ENCODE measurements around the gene SNX24. TPM values are rescaled to one million over a fixed set of nuclear protein-coding genes. Genes with fewer than 3 reads are reported as not detected.

Gene SNX24
- total and polyA plus RNA-seq, 2 experiments from 2014 or later, result 18.0 to 27.5 TPM

- no peaks in the 10 kb centered on the region for H3K9me2 ChIP-seq (ENCODE audit: insufficient read depth)
- peak overlapping the region; percentile 84 for H3K4me3 Mint-ChIP-seq
- no peaks in the 10 kb centered on the region for H3K9me3 Mint-ChIP-seq
- H3K4me2 ChIP-seq, result peak overlapping the region; percentile 97
- H3K27ac ChIP-seq (ENCODE audit: low read depth), result no peak overlapping the region
- H3K79me2 ChIP-seq (replicated peaks; ENCODE audit: insufficient read depth), result no peaks in the 10 kb centered on the region
- ATAC-seq, result peak; percentile 40
- no peak; the same call in 1 of the 2 replicates for TF ChIP-seq POLR2AphosphoS5 (IDR thresholded peaks at IDR 0.05; ENCODE audit: low read depth)
- peak; percentile 46; the same call in 1 of the 2 replicates for TF ChIP-seq CREB1 (CRISPR knock-in tag; IDR thresholded peaks at IDR 0.05; ENCODE audit: low read depth)
- peaks cover 42% of the 10 kb centered on the region for H3K27me3 Mint-ChIP-seq (ENCODE audit: insufficient read depth, low read depth, poor library complexity)
- H3K27ac Mint-ChIP-seq, result no peak overlapping the region
- peaks cover 32% of the 10 kb centered on the region for H3K4me1 Mint-ChIP-seq
- H3K4me3 ChIP-seq, result peak overlapping the region; percentile 85
- peak overlapping the region; percentile 92 for H2AFZ ChIP-seq
- H3F3A ChIP-seq (replicated peaks; ENCODE audit: low read depth), result no peaks in the 10 kb centered on the region
- no peaks in the 10 kb centered on the region; the same call in 1 of the 2 replicates for H4K20me1 ChIP-seq (replicated peaks; ENCODE audit: insufficient read depth)
- peaks cover 27% of the 10 kb centered on the region for H3K4me1 ChIP-seq (ENCODE audit: insufficient read depth)
- DNase-seq (ENCODE audit: low spot score), result peak; percentile 84
- peaks cover 50% of the 10 kb centered on the region for H3K27me3 ChIP-seq (ENCODE audit: insufficient read depth)
- no peaks in the 10 kb centered on the region for H3K36me3 ChIP-seq (ENCODE audit: insufficient read depth)
- H3K36me3 Mint-ChIP-seq (ENCODE audit: low read depth), result no peaks in the 10 kb centered on the region; the same call in 2 of the 3 replicates
Measured at GRCh38 chr5:123035360-123035917, 190.0 kb downstream of the SNX24 start.

GRCh38 chr5:123035918-123036390 lies 190.5 kb downstream of the SNX24 start:
- TF ChIP-seq ZNF114 (CRISPR knock-in tag; IDR thresholded peaks at IDR 0.05) (no peak), POLR2AphosphoS5 (IDR thresholded peaks at IDR 0.05; ENCODE audit: low read depth) (0 out of 2 replicates have a peak, but pooled peaks have one; percentile 3)
- DNase-seq (ENCODE audit: low spot score) (peak; percentile 77), ATAC-seq (peak; percentile 57)
- H3K27ac ChIP-seq (ENCODE audit: low read depth), result no peak overlapping the region
- no peaks in the 10 kb centered on the region; the same call in 1 of the 2 replicates for H4K20me1 ChIP-seq (replicated peaks; ENCODE audit: insufficient read depth)
- H3K27ac Mint-ChIP-seq, result no peak overlapping the region
- no peaks in the 10 kb centered on the region for H3F3A ChIP-seq (replicated peaks; ENCODE audit: low read depth)
- peak overlapping the region; percentile 97 for H3K4me2 ChIP-seq
- H3K36me3 Mint-ChIP-seq (ENCODE audit: low read depth), result no peaks in the 10 kb centered on the region; the same call in 2 of the 3 replicates
- peaks cover 24% of the 10 kb centered on the region for H3K4me1 ChIP-seq (ENCODE audit: insufficient read depth)
- no peaks in the 10 kb centered on the region for H3K79me2 ChIP-seq (replicated peaks; ENCODE audit: insufficient read depth)
- H3K9me2 ChIP-seq (ENCODE audit: insufficient read depth), result no peaks in the 10 kb centered on the region
- peak overlapping the region; percentile 84 for H3K4me3 Mint-ChIP-seq
- H3K27me3 Mint-ChIP-seq (ENCODE audit: insufficient read depth, low read depth, poor library complexity), result peaks cover 42% of the 10 kb centered on the region
- peaks cover 28% of the 10 kb centered on the region for H3K4me1 Mint-ChIP-seq
- peak overlapping the region; percentile 85 for H3K4me3 ChIP-seq
- H3K36me3 ChIP-seq (ENCODE audit: insufficient read depth), result no peaks in the 10 kb centered on the region
- peaks cover 50% of the 10 kb centered on the region for H3K27me3 ChIP-seq (ENCODE audit: insufficient read depth)
- H3K9me3 Mint-ChIP-seq, result no peaks in the 10 kb centered on the region
- peak overlapping the region; percentile 92 for H2AFZ ChIP-seq

- peak; percentile 78 for ATAC-seq
- peaks cover 22% of the 10 kb centered on the region for H3K4me1 Mint-ChIP-seq
- peaks cover 19% of the 10 kb centered on the region for H3K4me1 ChIP-seq (ENCODE audit: insufficient read depth)
- peak within 1 kb of the TSS; percentile 84 for H3K4me3 Mint-ChIP-seq
- H4K20me1 ChIP-seq (replicated peaks; ENCODE audit: insufficient read depth), result no peaks in the 10 kb centered on the region; the same call in 1 of the 2 replicates
- peaks cover 50% of the 10 kb centered on the region for H3K27me3 ChIP-seq (ENCODE audit: insufficient read depth)
- peak within 1 kb of the TSS; percentile 97 for H3K4me2 ChIP-seq
- no peaks in the 10 kb centered on the region for H3K9me3 Mint-ChIP-seq
- H3K36me3 Mint-ChIP-seq (ENCODE audit: low read depth), result no peaks in the 10 kb centered on the region; the same call in 2 of the 3 replicates
- no peaks in the 10 kb centered on the region for H3F3A ChIP-seq (replicated peaks; ENCODE audit: low read depth)
- TF ChIP-seq EZH2 (IDR thresholded peaks at IDR 0.05; ENCODE audit: low read depth, unreplicated experiment) (no peak), ETS1 (IDR thresholded peaks at IDR 0.05) (peak; percentile 31; the same call in 1 of the 2 replicates), POLR2AphosphoS5 (IDR thresholded peaks at IDR 0.05; ENCODE audit: low read depth) (peak; percentile 46)
- no peaks in the 10 kb centered on the region for H3K9me2 ChIP-seq (ENCODE audit: insufficient read depth)
- H3K79me2 ChIP-seq (replicated peaks; ENCODE audit: insufficient read depth), result no peaks in the 10 kb centered on the region
- H3K4me3 ChIP-seq, result peak within 1 kb of the TSS; percentile 85
- H2AFZ ChIP-seq, result peak within 1 kb of the TSS; percentile 92
- no peak within 1 kb of the TSS for H3K27ac ChIP-seq (ENCODE audit: low read depth)
- DNase-seq (ENCODE audit: low spot score), result peak; percentile 85
- H3K27ac Mint-ChIP-seq, result no peak within 1 kb of the TSS
- peaks cover 42% of the 10 kb centered on the region for H3K27me3 Mint-ChIP-seq (ENCODE audit: insufficient read depth, low read depth, poor library complexity)
- H3K36me3 ChIP-seq (ENCODE audit: insufficient read depth), result no peaks in the 10 kb centered on the region
Measured at GRCh38 chr5:123036391-123037103, 191.1 kb downstream of the SNX24 start, which contains the start of gene PPIC. TSS of gene PPIC (minus strand) at chr5:123036725. CDS start at chr5:123036625, 100 bp downstream.

Data from GM23338 (cell line).